A673 (cell line): ENCODE data around the gene P2RY14. TPM values are rescaled to one million over a fixed set of nuclear protein-coding genes. Genes with fewer than 3 reads are reported as not detected.
"Not testable (repeated sequence)": the region's sequence is repeated elsewhere in the genome, so short reads cannot be mapped to it uniquely, and the experiment has no call there.

ENCODE experiments used
- BruUV-seq: library from RNA; stranded (reverse); fragments of 400-500 nt; replicated peaks from 2 replicates; lab custom pipeline; 2021; lab: Mats Ljungman, UMichigan
- CTCF ChIA-PET: fragments of 300-600 bp; sonication (Branson Sonifier 250); formaldehyde crosslinking; loops from one replicate; lab custom pipeline; 2022; ENCODE audit warnings: antibody characterized with exemption; lab: Charles Lee
- POLR2A ChIA-PET: fragments of 300-600 bp; sonication (Branson Sonifier 250); formaldehyde crosslinking; loops from one replicate; lab custom pipeline; 2022; ENCODE audit warnings: antibody characterized with exemption; ENCODE audit not compliant: low non-redundant PET; lab: Charles Lee
- DNase-seq: peaks from one replicate; pipeline ENCODE4 v3.0.0-alpha.2; 2015; ENCODE audit warnings: low spot score
- H3K27ac ChIP-seq: fragments of 200-600 bp; sonication (generic); 2 replicates; pipeline ENCODE4 v1.5.1; 2016; ENCODE audit warnings: mixed run types, low read depth, mild to moderate bottlenecking, mixed read lengths, antibody characterized with exemption, low read length; ENCODE audit not compliant: poor library complexity, severe bottlenecking
- H3K27me3 ChIP-seq: fragments of 200-600 bp; sonication (generic); replicated peaks from 2 replicates; pipeline ENCODE4 v1.6.1; 2017; ENCODE audit warnings: mixed run types, low read depth, mild to moderate bottlenecking, mixed read lengths, antibody characterized with exemption, low read length; ENCODE audit not compliant: insufficient read depth, poor library complexity
- H3K36me3 ChIP-seq: fragments of 200-600 bp; sonication (generic); 2 replicates; pipeline ENCODE4 v1.6.1; 2016; ENCODE audit warnings: mixed run types, mild to moderate bottlenecking, mixed read lengths, antibody characterized with exemption, low read length; ENCODE audit not compliant: insufficient read depth, poor library complexity, severe bottlenecking
- H3K4me1 ChIP-seq: fragments of 200-600 bp; sonication (generic); 2 replicates; pipeline ENCODE4 v1.6.1; 2017; ENCODE audit warnings: mixed run types, mild to moderate bottlenecking, mixed read lengths, antibody characterized with exemption, low read length; ENCODE audit not compliant: insufficient read depth, poor library complexity, severe bottlenecking
- H3K4me3 ChIP-seq: fragments of 200-600 bp; sonication (generic); 2 replicates; pipeline ENCODE4 v1.5.1; 2016; ENCODE audit warnings: low read depth, mixed run types, mild to moderate bottlenecking, mixed read lengths, low read length; ENCODE audit not compliant: poor library complexity, severe bottlenecking
- H3K9me3 ChIP-seq: fragments of 200-600 bp; sonication (generic); 2 replicates; pipeline ENCODE4 v1.6.1; 2016; ENCODE audit warnings: mixed run types, low read depth, mild to moderate bottlenecking, mixed read lengths, antibody characterized with exemption, low read length; ENCODE audit not compliant: poor library complexity, severe bottlenecking
- CTCF ChIP-seq: fragments of 300-800, 200-600 bp; sonication (generic); conservative IDR thresholded peaks from 2 replicates; pipeline ENCODE4 v1.5.1; 2017; ENCODE audit warnings: low read depth, mild to moderate bottlenecking, antibody characterized with exemption, low read length, moderate library complexity, mixed read lengths
- EZH2 ChIP-seq: fragments of 200-600 bp; sonication (generic); IDR thresholded peaks from 2 replicates; pipeline ENCODE4 v1.6.1; 2017; ENCODE audit warnings: borderline replicate concordance, low read depth, mild to moderate bottlenecking, mixed read lengths, antibody characterized with exemption, low read length; ENCODE audit not compliant: poor library complexity, severe bottlenecking
- intact Hi-C: fragments of 100-400 bp; cut with micrococcal nuclease; formaldehyde crosslinking; loops from one replicate; pipeline ENCODE4 v1.10.0; 2022; ENCODE audit not compliant: unreplicated experiment
- total RNA-seq: library from RNA; stranded (reverse); gene quantifications from 2 replicates; pipeline ENCODE4 v1.2.3, GENCODE V29; 2021

Gene P2RY14
- total RNA-seq, 1 experiment from 2014 or later = not detected

- H3K9me3 ChIP-seq = no peaks in the 10 kb centered on the region
- no peaks in the 10 kb centered on the region for H3K36me3 ChIP-seq
- ChIA-PET POLR2A (no interaction called here), CTCF (no interaction called here)
- H3K27ac ChIP-seq = no peak overlapping the region
- TF ChIP-seq EZH2 = no peak
- TF ChIP-seq CTCF = no peak
- H3K4me3 ChIP-seq = no peak overlapping the region
- DNase-seq = no peak
- intact Hi-C loops = no loop called here
- no peaks in the 10 kb centered on the region for H3K4me1 ChIP-seq
- no peaks in the 10 kb centered on the region for H3K27me3 ChIP-seq
- no TSS peak for BruUV-seq
Observed at GRCh38 chr3:151236316-151236715, 42.0 kb downstream of the P2RY14 start.

- intact Hi-C loops = no loop called here
- H3K4me1 ChIP-seq = no peaks in the 10 kb centered on the region
- BruUV-seq = no TSS peak
- ChIA-PET POLR2A (no interaction called here), CTCF (no interaction called here)
- H3K4me3 ChIP-seq = no peak overlapping the region
- H3K27me3 ChIP-seq = no peaks in the 10 kb centered on the region
- TF ChIP-seq CTCF = no peak
- no peak for TF ChIP-seq EZH2
- no peak overlapping the region for H3K27ac ChIP-seq
- no peaks in the 10 kb centered on the region for H3K36me3 ChIP-seq
- H3K9me3 ChIP-seq = no peaks in the 10 kb centered on the region
- DNase-seq = no peak
Observed at GRCh38 chr3:151234825-151235224, 43.5 kb downstream of the P2RY14 start.

- DNase-seq = no peak
- ChIA-PET CTCF (no interaction called here), POLR2A (interaction anchor here (0.5 kb wide), 1 partner anchor 470 kb away, joined by 5 read pairs; the partner anchor contains the start of gene SIAH2)
- H3K27me3 ChIP-seq = no peaks in the 10 kb centered on the region
- H3K4me3 ChIP-seq = no peak overlapping the region
- intact Hi-C loops = no loop called here
- no peak for TF ChIP-seq CTCF
- TF ChIP-seq EZH2 = no peak
- H3K27ac ChIP-seq = no peak overlapping the region
- no peaks in the 10 kb centered on the region for H3K9me3 ChIP-seq
- H3K4me1 ChIP-seq = no peaks in the 10 kb centered on the region
- BruUV-seq = no TSS peak
- H3K36me3 ChIP-seq = no peaks in the 10 kb centered on the region
Observed at GRCh38 chr3:151232991-151233390, 45.4 kb downstream of the P2RY14 start.

GRCh38 chr3:151232403-151232802 is 45.9 kb downstream of the P2RY14 start:
- POLR2A ChIA-PET, H3K9me3 ChIP-seq, DNase-seq, intact Hi-C loops, H3K4me1 ChIP-seq, BruUV-seq, H3K36me3 ChIP-seq, H3K4me3 ChIP-seq, H3K27ac ChIP-seq, CTCF ChIA-PET, H3K27me3 ChIP-seq: not testable (repeated sequence)
